SK-N-SH treated with all-trans-retinoic acid at 6 μM for 48 hours (cell line): ENCODE measurements around the gene MBD5.

Experiments used
- ATAC-seq: fragments of 200-7000 bp; cut with Tn5 transposase; 3 replicates; pipeline ENCODE4 v1.9.1; 2020; ENCODE audit warnings: mild to moderate bottlenecking, moderate library complexity
- ARNTL ChIP-seq: fragments of 450-650 bp; formaldehyde crosslinking; IDR thresholded peaks from 2 replicates; pipeline ENCODE4 v1.5.0; 2020; ENCODE audit warnings: low read depth, mild to moderate bottlenecking, moderate library complexity, borderline replicate concordance
- BACH2 ChIP-seq: fragments of 250-450 bp; sonication (Bioruptor Pico); IDR thresholded peaks from 2 replicates; pipeline ENCODE4 v1.9.0; 2021; ENCODE audit warnings: mild to moderate bottlenecking, borderline replicate concordance
- CSDC2 ChIP-seq: fragments of 250-450 bp; sonication (Bioruptor Pico); IDR thresholded peaks from 2 replicates; pipeline ENCODE4 v1.5.0; 2020; ENCODE audit warnings: mild to moderate bottlenecking, moderate library complexity
- CSRNP3 ChIP-seq: fragments of 250-450 bp; sonication (Bioruptor Pico); IDR thresholded peaks from 2 replicates; pipeline ENCODE4 v1.5.1; 2021; ENCODE audit warnings: mild to moderate bottlenecking, moderate library complexity
- ESRRG ChIP-seq: fragments of 250-450 bp; sonication (Bioruptor Pico); IDR thresholded peaks from 2 replicates; pipeline ENCODE4 v1.6.1; 2021; ENCODE audit warnings: mild to moderate bottlenecking
- GLIS3 ChIP-seq: fragments of 250-450 bp; sonication (Bioruptor Pico); IDR thresholded peaks from 2 replicates; pipeline ENCODE4 v1.5.0; 2020; ENCODE audit warnings: mild to moderate bottlenecking, moderate library complexity
- ISL1 ChIP-seq: fragments of 250-450 bp; sonication (Bioruptor Pico); IDR thresholded peaks from 2 replicates; pipeline ENCODE4 v2.1.2; 2022; ENCODE audit warnings: mild to moderate bottlenecking, moderate library complexity
- OSR1 ChIP-seq: fragments of 250-450 bp; sonication (Bioruptor Pico); IDR thresholded peaks from 2 replicates; pipeline ENCODE4 v1.8.0; 2022; ENCODE audit warnings: moderate library complexity, mild to moderate bottlenecking, inconsistent platforms
- PATZ1 ChIP-seq: fragments of 250-450 bp; sonication (Bioruptor Pico); IDR thresholded peaks from 2 replicates; pipeline ENCODE4 v1.8.0; 2020; ENCODE audit warnings: mild to moderate bottlenecking, moderate library complexity, borderline replicate concordance
- PPARA ChIP-seq: fragments of 250-450 bp; sonication (Bioruptor Pico); IDR thresholded peaks from 2 replicates; pipeline ENCODE4 v1.5.0; 2020; ENCODE audit warnings: mild to moderate bottlenecking, borderline replicate concordance
- SNAI2 ChIP-seq: fragments of 250-450 bp; sonication (Bioruptor Pico); IDR thresholded peaks from 2 replicates; pipeline ENCODE4 v1.5.0; 2020; ENCODE audit warnings: mild to moderate bottlenecking, moderate library complexity
- TCF4 ChIP-seq: fragments of 250-450 bp; sonication (Bioruptor Pico); IDR thresholded peaks from 2 replicates; pipeline ENCODE4 v1.8.0; 2021; ENCODE audit warnings: mild to moderate bottlenecking, moderate library complexity, borderline replicate concordance
- TOX ChIP-seq: fragments of 250-450 bp; sonication (Bioruptor Pico); IDR thresholded peaks from 2 replicates; pipeline ENCODE4 v1.8.0; 2021; ENCODE audit warnings: mild to moderate bottlenecking, moderate library complexity, borderline replicate concordance
- TSHZ2 ChIP-seq: fragments of 250-450 bp; sonication (Bioruptor Pico); IDR thresholded peaks from 2 replicates; pipeline ENCODE4 v1.5.0; 2020; ENCODE audit warnings: mild to moderate bottlenecking, moderate library complexity
- ZC3H10 ChIP-seq: fragments of 250-450 bp; sonication (Bioruptor Pico); IDR thresholded peaks from 2 replicates; pipeline ENCODE4 v1.5.1; 2021; ENCODE audit warnings: mild to moderate bottlenecking, moderate library complexity
- ZFP3 ChIP-seq: fragments of 250-450 bp; sonication (Bioruptor Pico); IDR thresholded peaks from 2 replicates; pipeline ENCODE4 v1.5.0; 2020; ENCODE audit warnings: mild to moderate bottlenecking, moderate library complexity
- ZFP30 ChIP-seq: fragments of 450-650 bp; formaldehyde crosslinking; IDR thresholded peaks from 2 replicates; pipeline ENCODE4 v1.5.0; 2022; ENCODE audit warnings: mild to moderate bottlenecking, moderate library complexity
- ZNF565 ChIP-seq: fragments of 450-650 bp; formaldehyde crosslinking; conservative IDR thresholded peaks from 2 replicates; pipeline ENCODE4 v1.5.0; 2020; ENCODE audit warnings: low read depth, mild to moderate bottlenecking, moderate library complexity
- ZNF70 ChIP-seq: fragments of 450-650 bp; formaldehyde crosslinking; IDR thresholded peaks from 2 replicates; pipeline ENCODE4 v1.5.0; 2020; ENCODE audit warnings: mild to moderate bottlenecking, moderate library complexity
- ZNF8 ChIP-seq: fragments of 450-650 bp; formaldehyde crosslinking; IDR thresholded peaks from 2 replicates; pipeline ENCODE4 v1.5.0; 2020; ENCODE audit warnings: mild to moderate bottlenecking, moderate library complexity
- TF ChIP-seq, protein P1 (sequence below): fragments of 250-450 bp; sonication (Bioruptor Pico); IDR thresholded peaks from 2 replicates; pipeline ENCODE4 v1.5.1; 2020; ENCODE audit warnings: low read depth, mild to moderate bottlenecking, moderate library complexity
- TF ChIP-seq, protein P2 (sequence below): fragments of 250-450 bp; sonication (Bioruptor Pico); IDR thresholded peaks from 2 replicates; pipeline ENCODE4 v1.8.0; 2021; ENCODE audit warnings: low read depth, mild to moderate bottlenecking, moderate library complexity, borderline replicate concordance

Gene MBD5

DNA sequence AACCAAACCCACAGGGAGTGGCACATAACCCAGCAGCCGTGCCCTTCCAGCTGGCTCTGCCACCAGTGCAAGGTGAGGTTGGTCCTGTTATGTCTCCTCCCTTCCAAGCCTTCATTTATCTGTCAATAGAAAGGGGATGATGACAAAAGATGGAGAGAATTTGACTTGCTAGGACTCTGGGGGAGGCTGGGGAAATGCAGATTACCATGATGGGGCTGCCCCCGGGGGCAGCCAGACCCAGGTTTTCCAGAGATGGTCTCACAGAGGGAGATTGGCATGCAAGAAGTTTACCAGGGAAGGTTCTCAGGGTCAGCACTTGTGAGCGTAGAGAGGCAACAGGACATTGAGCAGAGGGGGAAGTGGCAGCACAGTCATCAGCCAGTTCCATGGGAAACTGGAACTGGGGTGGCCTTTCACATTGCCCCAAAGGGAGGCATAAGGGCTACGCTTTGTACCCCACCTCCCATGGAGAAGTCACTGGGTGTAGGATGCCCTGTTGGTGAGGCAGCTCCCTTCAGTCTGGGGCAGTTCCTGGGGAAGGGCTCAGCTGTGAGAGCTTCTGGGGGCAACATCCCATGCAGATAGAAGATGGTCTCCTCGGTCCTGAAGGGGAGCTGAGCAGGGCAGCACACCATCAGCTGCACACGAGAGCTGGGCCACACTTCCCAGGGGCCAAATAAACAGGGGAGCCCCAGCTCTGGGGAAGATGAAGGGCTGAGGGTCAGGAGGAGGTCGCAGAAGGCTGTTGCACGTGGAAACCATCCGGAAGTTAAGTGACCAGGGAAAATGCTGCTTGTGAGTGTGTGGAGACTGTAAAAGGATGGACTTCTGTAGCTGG, 505.8 kb downstream of the MBD5 start:
- no peak for ATAC-seq
- TF ChIP-seq ZNF565 (CRISPR knock-in tag) (no peak), CSDC2 (CRISPR knock-in tag) (no peak), ZNF8 (CRISPR knock-in tag) (no peak), PATZ1 (CRISPR knock-in tag) (no peak), BACH2 (CRISPR knock-in tag) (no peak), GLIS3 (CRISPR knock-in tag) (no peak), CSRNP3 (no peak), PPARA (CRISPR knock-in tag) (no peak), TCF4 (CRISPR knock-in tag) (no peak), SNAI2 (CRISPR knock-in tag) (no peak), ARNTL (no peak), OSR1 (CRISPR knock-in tag) (no peak), ISL1 (no peak), ZC3H10 (CRISPR knock-in tag) (no peak), ESRRG (CRISPR knock-in tag) (no peak), TSHZ2 (CRISPR knock-in tag) (no peak), ZFP3 (CRISPR knock-in tag) (no peak)
- TF ChIP-seq, protein P1, sequence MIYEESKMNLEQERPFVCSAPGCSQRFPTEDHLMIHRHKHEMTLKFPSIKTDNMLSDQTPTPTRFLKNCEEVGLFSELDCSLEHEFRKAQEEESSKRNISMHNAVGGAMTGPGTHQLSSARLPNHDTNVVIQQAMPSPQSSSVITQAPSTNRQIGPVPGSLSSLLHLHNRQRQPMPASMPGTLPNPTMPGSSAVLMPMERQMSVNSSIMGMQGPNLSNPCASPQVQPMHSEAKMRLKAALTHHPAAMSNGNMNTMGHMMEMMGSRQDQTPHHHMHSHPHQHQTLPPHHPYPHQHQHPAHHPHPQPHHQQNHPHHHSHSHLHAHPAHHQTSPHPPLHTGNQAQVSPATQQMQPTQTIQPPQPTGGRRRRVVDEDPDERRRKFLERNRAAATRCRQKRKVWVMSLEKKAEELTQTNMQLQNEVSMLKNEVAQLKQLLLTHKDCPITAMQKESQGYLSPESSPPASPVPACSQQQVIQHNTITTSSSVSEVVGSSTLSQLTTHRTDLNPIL (CRISPR knock-in tag) = no peak

GRCh38 chr2:148527488-148528340, 506.8 kb downstream of the MBD5 start:
- ATAC-seq = no peak
- TF ChIP-seq GLIS3 (CRISPR knock-in tag) = no peak
- TF ChIP-seq ARNTL = no peak
- TF ChIP-seq, protein P1 (CRISPR knock-in tag) = no peak
- TF ChIP-seq ZNF70 (CRISPR knock-in tag) = no peak
- no peak for TF ChIP-seq SNAI2 (CRISPR knock-in tag)
- TF ChIP-seq ESRRG (CRISPR knock-in tag) = no peak
- no peak for TF ChIP-seq BACH2 (CRISPR knock-in tag)
- TF ChIP-seq TSHZ2 (CRISPR knock-in tag) = no peak
- TF ChIP-seq, protein P2, sequence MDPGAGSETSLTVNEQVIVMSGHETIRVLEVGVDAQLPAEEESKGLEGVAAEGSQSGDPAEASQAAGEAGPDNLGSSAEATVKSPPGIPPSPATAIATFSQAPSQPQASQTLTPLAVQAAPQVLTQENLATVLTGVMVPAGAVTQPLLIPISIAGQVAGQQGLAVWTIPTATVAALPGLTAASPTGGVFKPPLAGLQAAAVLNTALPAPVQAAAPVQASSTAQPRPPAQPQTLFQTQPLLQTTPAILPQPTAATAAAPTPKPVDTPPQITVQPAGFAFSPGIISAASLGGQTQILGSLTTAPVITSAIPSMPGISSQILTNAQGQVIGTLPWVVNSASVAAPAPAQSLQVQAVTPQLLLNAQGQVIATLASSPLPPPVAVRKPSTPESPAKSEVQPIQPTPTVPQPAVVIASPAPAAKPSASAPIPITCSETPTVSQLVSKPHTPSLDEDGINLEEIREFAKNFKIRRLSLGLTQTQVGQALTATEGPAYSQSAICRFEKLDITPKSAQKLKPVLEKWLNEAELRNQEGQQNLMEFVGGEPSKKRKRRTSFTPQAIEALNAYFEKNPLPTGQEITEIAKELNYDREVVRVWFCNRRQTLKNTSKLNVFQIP = no peak
- no peak for TF ChIP-seq ZC3H10 (CRISPR knock-in tag)
- TF ChIP-seq ZFP30 (CRISPR knock-in tag) = no peak
- TF ChIP-seq CSRNP3 = no peak
- no peak for TF ChIP-seq TOX (CRISPR knock-in tag)
